GM18508 (cell line): ENCODE results near the gene SMARCA5.
"Not testable (repeated sequence)": the region's sequence is repeated elsewhere in the genome, so short reads cannot be mapped to it uniquely, and the experiment has no call there.

Experiments
- ATAC-seq: cut with Tn5 transposase; IDR thresholded peaks from one replicate; pipeline ENCODE4 v1.9.1; 2021; ENCODE audit warnings: moderate number of reproducible peaks; ENCODE audit not compliant: insufficient read depth, unreplicated experiment

SMARCA5 gene

DNA sequence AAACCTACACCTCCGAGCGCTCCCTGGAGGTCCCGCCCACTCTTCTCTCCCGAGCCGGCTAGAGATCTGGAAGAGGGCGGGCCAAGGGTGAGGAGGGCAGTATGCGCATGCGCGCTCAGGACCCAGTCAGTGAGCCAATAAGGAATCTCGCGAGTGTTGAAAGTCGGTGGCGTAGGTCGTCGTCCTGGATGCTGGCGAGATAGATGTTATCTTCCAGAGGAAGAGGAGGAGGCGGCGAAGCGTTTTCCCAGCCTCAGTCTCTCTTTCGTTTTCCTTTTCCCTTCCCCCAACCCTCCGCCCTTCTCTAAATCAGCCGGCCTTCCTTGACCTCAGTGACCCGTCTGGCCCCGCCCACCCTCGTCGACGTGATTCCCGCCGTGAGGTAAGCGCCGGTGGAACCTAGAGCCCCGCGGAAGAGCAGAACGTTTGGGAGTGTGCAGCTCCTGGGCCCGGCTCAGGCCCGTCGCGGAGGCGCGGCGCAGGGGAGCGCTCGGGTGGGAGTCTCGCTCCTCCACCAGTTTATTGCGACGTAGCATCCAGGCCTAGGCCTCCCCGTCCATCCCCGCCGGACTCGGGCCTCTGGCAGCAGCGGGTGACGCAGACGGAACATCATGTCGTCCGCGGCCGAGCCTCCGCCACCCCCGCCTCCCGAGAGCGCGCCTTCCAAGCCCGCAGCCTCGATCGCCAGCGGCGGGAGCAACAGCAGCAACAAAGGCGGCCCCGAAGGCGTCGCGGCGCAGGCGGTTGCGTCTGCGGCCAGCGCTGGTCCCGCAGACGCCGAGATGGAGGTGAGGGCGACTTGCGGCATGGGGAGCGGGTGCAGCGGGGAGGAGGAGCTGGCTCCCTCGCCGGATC, at the start of gene SMARCA5:
Gene SMARCA5, plus strand, starts transcription at position 389 of the 855 bp plus-strand sequence. Its CDS starts 223 bp downstream, at position 612.
- ATAC-seq, result peak; percentile 87

DNA sequence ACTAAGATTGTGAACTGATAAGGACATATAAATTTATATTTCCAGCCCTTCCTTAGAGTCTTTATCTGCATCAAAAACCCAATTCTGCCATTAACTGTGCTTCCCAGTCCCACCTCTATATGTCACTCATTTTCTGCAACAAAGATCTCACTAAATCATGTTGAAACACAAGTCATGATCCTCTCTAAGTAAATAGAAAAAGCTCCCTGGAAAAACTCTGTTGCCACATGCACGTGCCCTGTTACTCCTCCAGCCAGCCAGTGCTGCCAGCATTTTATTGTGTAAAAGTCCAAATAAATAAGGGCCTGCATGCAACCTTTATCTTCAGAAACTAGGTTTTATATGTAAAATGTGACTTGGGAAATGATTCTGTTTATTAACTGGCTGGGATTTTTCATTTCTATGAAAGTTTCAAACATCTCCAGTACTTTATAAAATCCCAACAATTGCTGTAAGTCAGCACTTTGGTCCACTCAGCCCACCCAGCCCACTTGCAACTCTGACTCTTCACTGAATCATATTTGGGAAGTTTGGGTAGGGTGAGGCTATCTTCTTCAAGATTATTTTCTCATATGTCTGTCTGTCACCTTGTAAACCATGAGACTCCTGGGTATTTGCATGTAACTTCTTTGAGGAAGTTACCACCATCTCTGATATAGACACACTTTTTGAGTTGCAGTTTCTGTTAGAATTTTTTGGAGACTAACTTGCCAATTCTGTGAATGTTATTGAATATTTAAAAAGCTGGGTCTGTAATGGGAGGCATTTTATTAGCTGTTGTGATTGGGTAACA, 40.0 kb upstream of the SMARCA5 start:
- ATAC-seq, result no peak

- no peak for ATAC-seq
Measured at GRCh38 chr4:143477487-143477886, 36.0 kb upstream of the SMARCA5 start.

DNA sequence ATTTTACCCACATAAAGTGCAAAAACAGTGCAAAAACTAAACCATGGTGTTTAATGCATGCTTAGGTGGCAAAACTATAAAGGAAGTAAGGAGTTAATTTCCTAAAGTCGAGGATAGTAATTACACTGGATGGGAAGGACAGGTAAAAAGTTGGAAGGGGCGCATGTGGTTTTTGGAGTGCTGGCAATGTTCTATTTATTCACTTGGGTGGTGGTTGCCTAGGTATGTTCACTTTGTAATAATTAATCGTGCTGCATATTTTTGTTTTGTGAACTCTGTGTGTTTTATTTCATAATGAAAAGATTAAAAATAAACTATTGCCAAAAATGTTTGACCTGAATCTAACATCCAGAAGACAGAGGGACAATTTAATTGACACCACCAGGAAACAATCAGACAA, 32.1 kb upstream of the SMARCA5 start:
- no peak for ATAC-seq

DNA sequence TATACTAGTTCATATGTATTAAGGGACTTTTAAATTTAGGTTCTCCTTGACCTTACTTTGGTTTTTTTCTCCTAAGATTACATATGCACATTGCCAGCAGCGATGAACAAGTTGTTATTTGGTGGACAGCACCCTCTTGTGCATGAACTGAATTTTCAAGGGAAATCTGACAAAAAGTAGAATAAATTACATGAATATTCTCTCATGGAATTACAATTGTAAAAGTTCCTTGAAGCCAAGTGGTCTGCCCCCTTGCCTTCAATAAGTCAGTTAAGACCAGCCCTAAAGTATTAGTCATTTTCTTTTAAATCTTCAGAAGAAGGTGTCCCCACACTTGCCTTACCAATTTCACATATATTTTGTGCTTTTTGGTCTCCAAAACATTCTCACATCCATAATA, 30.7 kb upstream of the SMARCA5 start:
- ATAC-seq, result no peak

DNA sequence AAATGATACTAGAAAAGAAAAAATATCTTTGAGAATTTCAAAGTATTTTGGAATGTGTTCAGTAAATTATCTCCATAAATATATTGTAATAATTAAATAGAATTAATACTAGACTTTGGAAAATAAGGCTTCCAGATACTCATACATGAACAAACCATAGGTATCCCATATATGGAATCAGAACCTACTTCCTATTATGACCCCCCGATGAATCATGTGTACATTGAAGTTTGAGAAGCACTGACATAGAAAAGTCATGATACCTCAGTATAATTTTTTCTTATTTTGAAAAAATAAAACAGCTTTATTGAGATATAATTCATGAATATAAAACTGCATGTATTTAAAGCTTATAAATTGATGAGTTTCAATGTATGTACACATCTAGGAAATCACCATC, 27.2 kb upstream of the SMARCA5 start:
- no peak for ATAC-seq

DNA sequence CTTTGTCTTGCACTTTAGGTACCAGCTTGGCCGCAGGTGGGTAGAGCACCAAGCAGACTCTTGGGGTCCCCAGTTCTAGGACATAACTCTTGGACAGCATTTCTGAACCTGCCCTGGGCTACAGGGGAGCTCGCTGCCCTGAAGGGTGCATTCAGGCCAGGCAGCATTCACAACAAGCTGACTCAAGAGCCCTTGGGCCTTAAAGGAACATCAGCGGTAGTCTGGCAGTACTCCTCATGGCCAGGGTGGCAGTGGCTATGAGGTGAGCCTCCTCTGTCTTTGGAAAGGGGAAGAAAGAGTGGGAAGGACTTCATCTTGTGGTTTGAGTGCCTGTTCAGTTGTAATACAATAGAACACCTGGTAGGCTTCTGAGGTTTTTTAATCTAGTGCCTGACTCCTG, 24.8 kb upstream of the SMARCA5 start:
- ATAC-seq, result no peak

DNA sequence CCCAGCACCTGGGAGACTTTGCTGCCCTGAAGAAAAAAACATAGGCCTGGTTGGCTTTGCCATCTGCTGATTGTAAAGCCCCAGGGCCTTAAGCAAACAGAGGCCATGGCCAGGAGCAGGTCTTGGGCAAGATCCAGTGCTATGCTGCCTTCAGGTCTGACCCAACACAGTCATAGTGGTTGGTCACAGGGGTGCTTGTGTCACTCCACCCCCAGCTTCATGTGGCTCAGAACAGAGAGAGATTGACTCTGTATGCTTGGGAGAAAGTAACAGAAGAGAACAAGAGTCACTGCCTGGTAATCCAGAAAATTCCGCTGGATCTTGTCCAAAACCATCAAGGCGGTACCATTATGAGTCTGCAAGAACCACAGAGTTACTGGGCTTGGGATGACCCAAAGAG, 24.4 kb upstream of the SMARCA5 start:
- ATAC-seq, result no peak

- no peak for ATAC-seq
Measured at GRCh38 chr4:143498021-143498420, 15.5 kb upstream of the SMARCA5 start.

DNA sequence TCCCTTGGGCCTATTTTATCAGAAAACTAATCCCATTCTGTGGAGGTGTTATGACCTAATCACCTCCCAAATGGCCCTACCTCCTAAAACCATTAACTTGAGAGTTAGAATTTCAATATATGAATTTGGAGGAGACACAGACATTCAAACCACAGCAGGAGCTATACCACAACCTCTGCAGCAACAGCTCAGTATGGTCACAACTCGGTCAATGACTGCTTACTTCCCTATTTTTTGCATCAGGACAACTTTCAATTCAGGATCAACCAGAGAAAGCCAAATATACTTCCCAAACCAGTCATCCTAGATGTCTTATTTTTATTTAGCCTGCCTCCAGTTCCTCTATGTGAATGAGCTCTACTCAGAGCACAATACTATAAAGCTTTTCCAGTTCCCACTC, 11.3 kb upstream of the SMARCA5 start:
- ATAC-seq, result no peak

- no peak for ATAC-seq
Measured at GRCh38 chr4:143506031-143506430, 7.5 kb upstream of the SMARCA5 start.

- no peak for ATAC-seq
Measured at GRCh38 chr4:143511906-143512305, 1.6 kb upstream of the SMARCA5 start.

DNA sequence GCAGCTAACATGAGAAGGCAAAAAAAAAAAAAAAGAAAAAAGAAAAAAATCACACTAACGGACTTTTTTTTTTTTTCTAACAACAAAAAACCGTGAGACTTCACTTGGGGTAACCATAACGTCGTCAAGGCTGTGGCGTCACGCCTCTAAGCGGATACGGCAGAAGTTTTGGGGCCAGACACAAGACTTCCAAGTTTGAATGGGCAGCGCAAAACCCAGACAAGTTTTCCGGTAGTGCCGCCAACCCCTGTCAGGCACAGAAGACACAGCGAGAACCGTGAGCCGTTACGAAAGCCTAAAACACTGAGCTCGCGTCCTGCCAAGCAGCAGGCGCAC, 556 bp upstream of the SMARCA5 start:
- peak; percentile 30 for ATAC-seq

GRCh38 chr4:143514169-143514495, 630 bp downstream of the SMARCA5 start:
- ATAC-seq, result peak; percentile 6

- ATAC-seq, result no peak
Measured at GRCh38 chr4:143514497-143514896, 995 bp downstream of the SMARCA5 start.

DNA sequence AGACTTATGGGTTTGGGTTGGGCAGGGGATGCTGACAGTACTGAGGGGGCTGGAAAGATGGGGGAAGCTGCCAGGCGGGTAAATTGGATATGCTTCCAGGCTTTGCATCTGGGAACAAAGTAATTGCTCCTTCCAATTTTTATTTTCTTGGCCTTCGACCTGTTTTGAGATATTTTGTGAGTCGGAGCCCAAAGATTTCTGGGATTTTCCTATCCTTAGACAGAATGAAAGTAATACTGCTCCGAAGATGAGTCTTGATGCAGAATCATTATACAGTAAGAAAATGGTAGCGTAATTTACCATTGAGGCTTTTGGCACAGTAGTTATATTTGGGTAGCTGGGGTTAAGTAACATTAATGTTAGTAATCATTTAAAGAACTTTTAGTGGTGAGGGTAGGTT, 1.4 kb downstream of the SMARCA5 start:
- ATAC-seq, result no peak

- no peak for ATAC-seq
Measured at GRCh38 chr4:143515905-143516304, 2.4 kb downstream of the SMARCA5 start.

DNA sequence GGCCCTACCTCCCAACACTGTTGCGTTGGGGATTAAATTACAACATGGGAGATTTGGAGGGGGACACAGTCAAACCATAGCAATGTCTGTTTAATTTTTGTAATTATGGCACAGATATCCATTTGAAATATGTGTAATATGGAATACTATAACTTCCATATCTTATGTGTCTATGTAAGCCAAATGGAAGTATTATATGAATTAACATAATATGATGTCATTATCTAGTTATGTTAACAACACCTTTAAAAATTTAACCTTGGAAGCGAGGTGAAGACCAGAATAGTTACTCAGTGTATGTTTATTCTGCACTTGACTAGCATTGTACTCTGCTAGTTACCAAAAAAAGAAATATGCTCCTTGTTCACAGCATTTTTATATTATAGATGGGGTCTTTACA, 4.3 kb downstream of the SMARCA5 start:
- ATAC-seq, result no peak

GRCh38 chr4:143524211-143524610, 10.7 kb downstream of the SMARCA5 start:
- no peak for ATAC-seq

GRCh38 chr4:143528046-143528445, 14.5 kb downstream of the SMARCA5 start:
- ATAC-seq, result not testable (repeated sequence)

DNA sequence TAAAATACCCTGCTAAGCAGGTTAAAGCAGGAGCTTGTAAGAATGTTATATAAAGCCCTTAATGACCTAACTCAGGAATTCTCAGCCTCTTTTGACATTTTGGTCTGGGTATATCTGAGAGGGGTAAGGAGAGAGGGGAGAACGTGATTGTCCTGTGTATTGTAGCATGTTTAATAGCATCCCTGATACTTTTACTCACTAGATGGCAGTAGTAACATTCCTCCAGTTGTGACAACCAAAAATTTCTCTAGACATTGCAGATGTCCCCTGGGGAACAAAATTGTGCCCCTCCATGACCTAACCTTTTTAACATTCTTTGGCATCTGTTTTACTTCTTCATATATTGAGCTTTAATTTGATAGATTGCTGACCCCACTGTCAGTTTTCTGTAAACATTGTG, 17.9 kb downstream of the SMARCA5 start:
- no peak for ATAC-seq
